Keratinocyte (primary cell): ENCODE results near the gene GRIN3A. TPM values are rescaled to one million over a fixed set of nuclear protein-coding genes. Genes with fewer than 3 reads are reported as not detected.

Experiments used
- DNase-seq: peaks from one replicate; pipeline ENCODE4 v3.0.0-alpha.2; 2011; ENCODE audit warnings: low read depth, missing footprints, low spot score
- FAIRE-seq: peaks from 2 replicates; lab custom pipeline; 2011; peaks lifted over from hg19 to GRCh38; lab: Jason Lieb, UNC
- H2AFZ ChIP-seq: 2 replicates; pipeline ENCODE4 v1.6.0; 2012; ENCODE audit warnings: low read length, control low read depth, inconsistent platforms; ENCODE audit not compliant: control insufficient read depth
- H3K27ac ChIP-seq: 2 replicates; pipeline ENCODE4 v1.5.1; 2011; ENCODE audit warnings: low read length; ENCODE audit not compliant: control insufficient read depth, insufficient read depth
- H3K27me3 ChIP-seq: 3 replicates; pipeline ENCODE4 v1.6.0; 2011; ENCODE audit warnings: low read length; ENCODE audit not compliant: control insufficient read depth, insufficient read depth; ENCODE audit errors: extremely low read depth
- H3K36me3 ChIP-seq, 2 experiments: 2 replicates in 1 of 2; 3 replicates in 1 of 2; pipeline ENCODE4 v1.5.1; 2011; ENCODE audit warnings: low read length in 2 of 2, mild to moderate bottlenecking in 1 of 2; ENCODE audit not compliant: control insufficient read depth in 2 of 2, insufficient read depth in 2 of 2; ENCODE audit errors: extremely low read depth in 1 of 2
- H3K4me1 ChIP-seq: 3 replicates; pipeline ENCODE4 v1.5.1; 2011; ENCODE audit warnings: low read length; ENCODE audit not compliant: control insufficient read depth, insufficient read depth; ENCODE audit errors: extremely low read depth
- H3K4me2 ChIP-seq: 3 replicates; pipeline ENCODE4 v1.6.0; 2011; ENCODE audit warnings: low read depth, low read length; ENCODE audit not compliant: control insufficient read depth, insufficient read depth; ENCODE audit errors: extremely low read depth
- H3K4me3 ChIP-seq, 3 experiments: fragments of 200-600 bp in 1 of 3; sonication (generic) in 1 of 3; 2 replicates in 2 of 3; 3 replicates in 1 of 3; pipeline ENCODE4 v1.5.1; 2011 to 2016; ENCODE audit warnings: low read length in 3 of 3, mild to moderate bottlenecking in 3 of 3, control low read depth in 2 of 3, inconsistent platforms in 1 of 3, low read depth in 1 of 3, mixed read lengths in 1 of 3, mixed run types in 1 of 3, moderate library complexity in 1 of 3; ENCODE audit not compliant: control insufficient read depth in 2 of 3, insufficient read depth in 2 of 3; ENCODE audit errors: extremely low read depth in 1 of 3
- H3K79me2 ChIP-seq: 2 replicates; pipeline ENCODE4 v1.6.0; 2012; ENCODE audit warnings: low read length; ENCODE audit not compliant: control insufficient read depth, insufficient read depth
- H3K9ac ChIP-seq: 3 replicates; pipeline ENCODE4 v1.6.0; 2011; ENCODE audit warnings: low read length; ENCODE audit not compliant: control insufficient read depth, insufficient read depth; ENCODE audit errors: extremely low read depth
- H3K9me1 ChIP-seq: 3 replicates; pipeline ENCODE4 v1.6.0; 2011; ENCODE audit warnings: low read length; ENCODE audit not compliant: control insufficient read depth, insufficient read depth; ENCODE audit errors: extremely low read depth
- H3K9me3 ChIP-seq: 2 replicates; pipeline ENCODE4 v1.5.1; 2012; ENCODE audit warnings: low read depth, low read length; ENCODE audit not compliant: control insufficient read depth
- H4K20me1 ChIP-seq: 3 replicates; pipeline ENCODE4 v1.6.0; 2011; ENCODE audit warnings: low read length; ENCODE audit not compliant: control insufficient read depth, insufficient read depth; ENCODE audit errors: extremely low read depth
- CTCF ChIP-seq, 3 experiments: IDR thresholded peaks in 1 of 3; conservative IDR thresholded peaks in 1 of 3; optimal IDR thresholded peaks in 1 of 3; 2 replicates in 2 of 3; 3 replicates in 1 of 3; pipeline versions ENCODE3 to v1.5.1; 2011; ENCODE audit warnings: low read length in 3 of 3, mild to moderate bottlenecking in 3 of 3, moderate library complexity in 2 of 3, control low read depth in 1 of 3, inconsistent platforms in 1 of 3; ENCODE audit not compliant: insufficient read depth in 2 of 3; ENCODE audit errors: extremely low read depth in 1 of 3
- EZH2 ChIP-seq: IDR thresholded peaks from one replicate; pipeline ENCODE4 v1.6.1; 2012; ENCODE audit warnings: inconsistent platforms, mild to moderate bottlenecking, low read length, moderate library complexity
- dilution Hi-C: fragments of 300-500 bp; cut with MboI; formaldehyde crosslinking; loops from one replicate; pipeline ENCODE4 v1.7.0; 2020; ENCODE audit warnings: low sequenced_read_pairs; ENCODE audit not compliant: extremely low pct_ligation_motif_present
- polyA plus RNA-seq, 5 experiments: library from polyadenylated mRNA; depleted of rRNA in 3 of 5; stranded (reverse) in 3 of 5; stranded (forward) in 1 of 5; unstranded in 1 of 5; fragments of >200 nt; gene quantifications; 1 replicate in 1 of 5; 2 replicates in 3 of 5; 3 replicates in 1 of 5; pipeline versions ENCODE4 v1.2.1 to v1.2.3, GENCODE V29; 2011 to 2012; ENCODE audit warnings: missing spikeins in 2 of 5, low read depth in 1 of 5, low replicate concordance in 1 of 5

Gene GRIN3A
- polyA plus RNA-seq, 1 donor (not counting 4 experiments of a cell fraction or from before 2014, with no cell fraction given): not detected

- TF ChIP-seq EZH2: no peak
- TF ChIP-seq CTCF (optimal IDR thresholded peaks at IDR 0.05 in 1 of 3, IDR thresholded peaks at IDR 0.05 in 1 of 3, conservative IDR thresholded peaks at IDR 0.05 in 1 of 3; ENCODE audit: extremely low read depth in 1 of 3, insufficient read depth in 2 of 3, low read length in 3 of 3): no peak
- Histone ChIP-seq H3K4me3 (no peak overlapping the region), H3K9ac (no peak overlapping the region), H3K79me2 (no peaks in the 10 kb centered on the region), H3K36me3 (no peaks in the 10 kb centered on the region), H3K9me1 (no peaks in the 10 kb centered on the region), H3K4me1 (no peaks in the 10 kb centered on the region), H2AFZ (no peak overlapping the region), H3K4me2 (no peak overlapping the region), H3K27me3 (no peaks in the 10 kb centered on the region), H3K9me3 (no peaks in the 10 kb centered on the region), H4K20me1 (no peaks in the 10 kb centered on the region), H3K27ac (no peak overlapping the region)
- dilution Hi-C loops: no loop called here
- FAIRE-seq (no peak), DNase-seq (no peak)
These were observed 108.8 kb downstream of the GRIN3A start for GRCh38 chr9:101629636-101630035.

- no peaks in the 10 kb centered on the region for H3K27me3 ChIP-seq
- no peak overlapping the region for H2AFZ ChIP-seq
- no peak for FAIRE-seq
- H3K9me3 ChIP-seq: no peaks in the 10 kb centered on the region
- DNase-seq: no peak
- no peaks in the 10 kb centered on the region for H3K9me1 ChIP-seq
- no peak for TF ChIP-seq CTCF (optimal IDR thresholded peaks at IDR 0.05 in 1 of 3, IDR thresholded peaks at IDR 0.05 in 1 of 3, conservative IDR thresholded peaks at IDR 0.05 in 1 of 3; ENCODE audit: extremely low read depth in 1 of 3, insufficient read depth in 2 of 3, low read length in 3 of 3)
- TF ChIP-seq EZH2: no peak
- dilution Hi-C loops: no loop called here
- H3K36me3 ChIP-seq: no peaks in the 10 kb centered on the region
- no peak overlapping the region for H3K4me3 ChIP-seq
- H3K4me1 ChIP-seq: no peaks in the 10 kb centered on the region
- H4K20me1 ChIP-seq: no peaks in the 10 kb centered on the region
- H3K4me2 ChIP-seq: no peak overlapping the region
- H3K79me2 ChIP-seq: no peaks in the 10 kb centered on the region
- no peak overlapping the region for H3K9ac ChIP-seq
- no peak overlapping the region for H3K27ac ChIP-seq
These were observed 110.3 kb downstream of the GRIN3A start for GRCh38 chr9:101628173-101628572.
